H9 (cell line): ENCODE data around the gene TARS2. TPM values are rescaled to one million over a fixed set of nuclear protein-coding genes. Genes with fewer than 3 reads are reported as not detected.

ENCODE experiments used
- DNase-seq: peaks from one replicate; pipeline ENCODE4 v3.0.0-alpha.2; 2017
- H2AFZ ChIP-seq: one replicate; pipeline ENCODE4 v1.6.1; 2013; ENCODE audit warnings: mild to moderate bottlenecking, low read length, control low read depth, moderate library complexity
- H2AK5ac ChIP-seq: 2 replicates; pipeline ENCODE4 v1.6.1; 2013; ENCODE audit warnings: low read length, control low read depth, mixed read lengths; ENCODE audit not compliant: insufficient read length
- H2BK120ac ChIP-seq: one replicate; pipeline ENCODE4 v1.6.1; 2013; ENCODE audit warnings: low read depth, mild to moderate bottlenecking, low read length, control low read depth, inconsistent platforms; ENCODE audit not compliant: poor library complexity, severe bottlenecking
- H2BK12ac ChIP-seq: 2 replicates; pipeline ENCODE4 v1.6.1; 2013; ENCODE audit warnings: low read length, control low read depth, mixed read lengths, low read depth; ENCODE audit not compliant: insufficient read length
- H2BK15ac ChIP-seq: 2 replicates; pipeline ENCODE4 v1.6.1; 2013; ENCODE audit warnings: low read depth, low read length, control low read depth
- H2BK20ac ChIP-seq: one replicate; pipeline ENCODE4 v1.6.1; 2013; ENCODE audit warnings: low read depth, mild to moderate bottlenecking, low read length, control low read depth, inconsistent platforms; ENCODE audit not compliant: poor library complexity, severe bottlenecking
- H2BK5ac ChIP-seq: 2 replicates; pipeline ENCODE4 v1.6.1; 2013; ENCODE audit warnings: low read length, control low read depth, mixed read lengths; ENCODE audit not compliant: insufficient read length
- H3K14ac ChIP-seq: 2 replicates; pipeline ENCODE4 v1.6.1; 2013; ENCODE audit warnings: low read length, control low read depth; ENCODE audit not compliant: insufficient read depth
- H3K18ac ChIP-seq: 2 replicates; pipeline ENCODE4 v1.6.1; 2013; ENCODE audit warnings: low read depth, mild to moderate bottlenecking, mixed read lengths, low read length, control low read depth; ENCODE audit not compliant: insufficient read length
- H3K23ac ChIP-seq: 2 replicates; pipeline ENCODE4 v1.6.1; 2013; ENCODE audit warnings: low read length, control low read depth, mixed read lengths, low read depth; ENCODE audit not compliant: insufficient read length
- H3K23me2 ChIP-seq: 2 replicates; pipeline ENCODE4 v1.6.1; 2013; ENCODE audit warnings: low read depth, mild to moderate bottlenecking, mixed read lengths, low read length, control low read depth; ENCODE audit not compliant: insufficient read length, poor library complexity, severe bottlenecking
- H3K27ac ChIP-seq: 2 replicates; pipeline ENCODE4 v1.5.1; 2013; ENCODE audit warnings: low read length, control low read depth, mixed read lengths, low read depth; ENCODE audit not compliant: insufficient read length
- H3K27me3 ChIP-seq: 2 replicates; pipeline ENCODE4 v1.6.1; 2013; ENCODE audit warnings: low read length, control low read depth, inconsistent platforms; ENCODE audit not compliant: insufficient read depth
- H3K4ac ChIP-seq: 2 replicates; pipeline ENCODE4 v1.6.1; 2013; ENCODE audit warnings: low read depth, mild to moderate bottlenecking, control low read depth, inconsistent platforms, low read length, moderate library complexity
- H3K4me1 ChIP-seq: 2 replicates; pipeline ENCODE4 v1.6.1; 2013; ENCODE audit warnings: low read length, control low read depth, inconsistent platforms; ENCODE audit not compliant: insufficient read depth
- H3K4me2 ChIP-seq: 2 replicates; pipeline ENCODE4 v1.6.1; 2013; ENCODE audit warnings: low read length, control low read depth, mixed read lengths; ENCODE audit not compliant: insufficient read length, insufficient read depth
- H3K56ac ChIP-seq: 2 replicates; pipeline ENCODE4 v1.6.1; 2013; ENCODE audit warnings: low read depth, mild to moderate bottlenecking, mixed read lengths, low read length, control low read depth; ENCODE audit not compliant: insufficient read length
- H3K79me1 ChIP-seq: 2 replicates; pipeline ENCODE4 v1.6.1; 2013; ENCODE audit warnings: low read depth, mild to moderate bottlenecking, moderate library complexity, low read length, control low read depth, inconsistent platforms; ENCODE audit not compliant: insufficient read depth, poor library complexity, severe bottlenecking
- H3K79me2 ChIP-seq: 2 replicates; pipeline ENCODE4 v1.6.1; 2013; ENCODE audit warnings: low read length, control low read depth, inconsistent platforms; ENCODE audit not compliant: insufficient read depth
- H3K9ac ChIP-seq: 2 replicates; pipeline ENCODE4 v1.6.1; 2013; ENCODE audit warnings: low read length, control low read depth, mixed read lengths; ENCODE audit not compliant: insufficient read length; ENCODE audit errors: extremely low read depth
- H3K9me3 ChIP-seq: one replicate; pipeline ENCODE4 v1.6.1; 2013; ENCODE audit warnings: low read depth, low read length, inconsistent platforms; ENCODE audit not compliant: control insufficient read depth
- H3T11ph ChIP-seq: one replicate; pipeline ENCODE4 v1.6.1; 2013; ENCODE audit warnings: mild to moderate bottlenecking, low read length, control low read depth, inconsistent platforms
- H4K20me1 ChIP-seq: one replicate; pipeline ENCODE4 v1.6.1; 2013; ENCODE audit not compliant: control insufficient read depth, insufficient read length, insufficient read depth
- H4K5ac ChIP-seq: 2 replicates; pipeline ENCODE4 v1.6.1; 2013; ENCODE audit warnings: low read depth, mild to moderate bottlenecking, mixed read lengths, low read length, control low read depth; ENCODE audit not compliant: insufficient read length
- H4K8ac ChIP-seq: replicated peaks from 2 replicates; pipeline ENCODE4 v1.6.1; 2013; ENCODE audit warnings: low read length, control low read depth, mixed read lengths, low read depth; ENCODE audit not compliant: insufficient read length
- H4K91ac ChIP-seq: 2 replicates; pipeline ENCODE4 v1.6.1; 2013; ENCODE audit warnings: low read depth, mild to moderate bottlenecking, moderate library complexity, mixed read lengths, low read length, control low read depth; ENCODE audit not compliant: insufficient read length
- H3K27ac Mint-ChIP-seq, 3 experiments: 2 replicates in 2 of 3; 3 replicates in 1 of 3; pipeline ENCODE4 v1.8.0; 2020 to 2021; ENCODE audit warnings: mixed read lengths in 3 of 3, mild to moderate bottlenecking in 1 of 3, moderate library complexity in 1 of 3
- H3K27me3 Mint-ChIP-seq: 2 replicates; pipeline ENCODE4 v1.8.0; 2021; ENCODE audit warnings: low read depth, mild to moderate bottlenecking, moderate library complexity, mixed read lengths
- H3K36me3 Mint-ChIP-seq, 3 experiments: 2 replicates in 2 of 3; 3 replicates in 1 of 3; pipeline ENCODE4 v1.8.0; 2020 to 2021; ENCODE audit warnings: low read depth in 3 of 3, mixed read lengths in 3 of 3; ENCODE audit not compliant: insufficient read depth in 1 of 3
- H3K4me1 Mint-ChIP-seq, 2 experiments: 2 replicates each; pipeline ENCODE4 v1.8.0; 2020; ENCODE audit warnings: mixed read lengths in 2 of 2
- H3K4me3 Mint-ChIP-seq, 2 experiments: 2 replicates in 1 of 2; 3 replicates in 1 of 2; pipeline ENCODE4 v1.8.0; 2020 to 2021; ENCODE audit warnings: mild to moderate bottlenecking in 2 of 2, mixed read lengths in 2 of 2, moderate library complexity in 1 of 2
- H3K9me3 Mint-ChIP-seq, 2 experiments: 2 replicates in 1 of 2; 3 replicates in 1 of 2; pipeline ENCODE4 v1.8.0; 2020; ENCODE audit warnings: mild to moderate bottlenecking in 2 of 2, mixed read lengths in 2 of 2, moderate library complexity in 1 of 2
- WGBS: extraction: QIAGEN DNeasy Blood & Tissue Kit; methylation state at CpG from one replicate; pipeline ENCODE4 v1.1.7; 2013; ENCODE audit warnings: missing lambda C conversion rate, low lambda C conversion rate, mixed read lengths; ENCODE audit not compliant: insufficient read length; ENCODE audit errors: extremely low coverage; 5-methylcytosine and 5-hydroxymethylcytosine counted together
- total RNA-seq: library from RNA; stranded (reverse); gene quantifications from 2 replicates; pipeline ENCODE4 v1.2.1, GENCODE V29; 2021
- TF ChIP-seq, protein P1 (sequence below): fragments of 200-600 bp; sonication (generic); conservative IDR thresholded peaks from 3 replicates; pipeline ENCODE4 v1.8.0; 2021; ENCODE audit warnings: antibody characterized with exemption, mild to moderate bottlenecking

Gene TARS2
- total RNA-seq, 1 experiment from 2014 or later, result 36.5 TPM

DNA sequence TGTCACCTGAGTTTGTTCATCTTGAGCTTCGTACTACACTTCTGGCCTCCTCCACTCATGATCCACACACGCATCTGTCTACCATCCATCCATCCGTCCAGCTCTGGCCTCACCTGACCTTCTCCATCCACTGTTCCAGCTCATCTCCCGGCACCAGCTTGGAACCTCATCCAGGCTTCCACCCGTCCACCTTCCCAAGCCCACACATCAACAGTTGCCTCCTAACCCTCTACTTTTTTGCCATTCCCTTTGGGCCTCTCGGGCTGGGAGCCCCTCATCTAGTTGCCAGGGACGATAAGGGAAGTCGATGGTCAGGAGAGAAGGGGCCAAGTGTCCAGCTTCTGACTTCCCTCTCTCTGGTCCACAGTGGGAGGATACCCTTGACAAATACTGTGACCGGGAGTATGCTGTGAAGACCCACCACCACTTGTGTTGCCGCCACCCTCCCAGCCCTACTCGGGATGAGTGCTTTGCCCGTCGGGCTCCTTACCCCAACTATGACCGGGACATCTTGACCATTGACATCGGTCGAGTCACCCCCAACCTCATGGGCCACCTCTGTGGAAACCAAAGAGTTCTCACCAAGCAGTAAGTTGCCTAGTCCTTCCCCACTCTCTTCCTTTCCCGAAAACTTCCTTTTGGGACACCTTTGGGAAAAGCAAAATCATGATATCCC lies 24.9 kb downstream of the TARS2 start:
- Histone ChIP-seq H4K5ac (no peak overlapping the region), H3K79me2 (no peaks in the 10 kb centered on the region), H3K27ac (no peak overlapping the region), H3K56ac (no peak overlapping the region), H4K91ac (no peak overlapping the region), H3K4me1 (peaks cover 2% of the 10 kb centered on the region; the same call in 1 of the 2 replicates), H3K9me3 (no peaks in the 10 kb centered on the region), H2BK15ac (no peak overlapping the region), H3T11ph (no peak overlapping the region), H3K4me2 (no peak overlapping the region), H2BK20ac (no peak overlapping the region), H2BK120ac (no peak overlapping the region), H3K23me2 (peaks cover 12% of the 10 kb centered on the region), H3K27me3 (no peaks in the 10 kb centered on the region), H3K14ac (no peak overlapping the region), H2BK12ac (no peak overlapping the region), H2BK5ac (no peak overlapping the region), H2AFZ (no peak overlapping the region), H2AK5ac (no peak overlapping the region), H3K9ac (no peak overlapping the region), H3K23ac (no peak overlapping the region), H3K79me1 (no peaks in the 10 kb centered on the region), H3K18ac (no peak overlapping the region), H4K8ac (no peak overlapping the region), H3K4ac (no peak overlapping the region), H4K20me1 (peaks cover 2% of the 10 kb centered on the region)
- H3K27ac Mint-ChIP-seq, result peak overlapping the region in 1 of 3 experiments; percentile 67; a peak in 2 of 7 replicates
- peaks cover under 1 to 16% (median 3%) of the 10 kb centered on the region in 3 experiments; a peak in 6 of 7 replicates for H3K36me3 Mint-ChIP-seq
- TF ChIP-seq, protein P1, sequence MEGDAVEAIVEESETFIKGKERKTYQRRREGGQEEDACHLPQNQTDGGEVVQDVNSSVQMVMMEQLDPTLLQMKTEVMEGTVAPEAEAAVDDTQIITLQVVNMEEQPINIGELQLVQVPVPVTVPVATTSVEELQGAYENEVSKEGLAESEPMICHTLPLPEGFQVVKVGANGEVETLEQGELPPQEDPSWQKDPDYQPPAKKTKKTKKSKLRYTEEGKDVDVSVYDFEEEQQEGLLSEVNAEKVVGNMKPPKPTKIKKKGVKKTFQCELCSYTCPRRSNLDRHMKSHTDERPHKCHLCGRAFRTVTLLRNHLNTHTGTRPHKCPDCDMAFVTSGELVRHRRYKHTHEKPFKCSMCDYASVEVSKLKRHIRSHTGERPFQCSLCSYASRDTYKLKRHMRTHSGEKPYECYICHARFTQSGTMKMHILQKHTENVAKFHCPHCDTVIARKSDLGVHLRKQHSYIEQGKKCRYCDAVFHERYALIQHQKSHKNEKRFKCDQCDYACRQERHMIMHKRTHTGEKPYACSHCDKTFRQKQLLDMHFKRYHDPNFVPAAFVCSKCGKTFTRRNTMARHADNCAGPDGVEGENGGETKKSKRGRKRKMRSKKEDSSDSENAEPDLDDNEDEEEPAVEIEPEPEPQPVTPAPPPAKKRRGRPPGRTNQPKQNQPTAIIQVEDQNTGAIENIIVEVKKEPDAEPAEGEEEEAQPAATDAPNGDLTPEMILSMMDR, result no peak
- peaks cover 1% of the 10 kb centered on the region; the same call in 1 of the 2 replicates for H3K27me3 Mint-ChIP-seq
- H3K4me1 Mint-ChIP-seq, result peaks cover 14 to 17% of the 10 kb centered on the region in 2 experiments
- no CpG with 5 or more reads among the region's 17 CpGs for WGBS
- no peak overlapping the region for H3K4me3 Mint-ChIP-seq
- no peaks in the 10 kb centered on the region for H3K9me3 Mint-ChIP-seq
- DNase-seq, result no peak
